GM12865 (cell line): ENCODE data around the gene SCARB2.

ENCODE experiments used
- DNase-seq: peaks from one replicate; pipeline ENCODE4 v3.0.0; 2010; ENCODE audit warnings: low read depth
- H3K4me3 ChIP-seq: 2 replicates; pipeline ENCODE4 v1.5.1; 2011; ENCODE audit warnings: mild to moderate bottlenecking, low read depth, low read length, control low read depth
- TF ChIP-seq, protein P1 (sequence below): IDR thresholded peaks from 2 replicates; pipeline ENCODE4 v1.5.1; 2011; ENCODE audit warnings: low read length, control low read depth, low read depth, inconsistent platforms; ENCODE audit not compliant: insufficient read depth; ENCODE audit errors: missing control alignments

The SCARB2 gene

DNA sequence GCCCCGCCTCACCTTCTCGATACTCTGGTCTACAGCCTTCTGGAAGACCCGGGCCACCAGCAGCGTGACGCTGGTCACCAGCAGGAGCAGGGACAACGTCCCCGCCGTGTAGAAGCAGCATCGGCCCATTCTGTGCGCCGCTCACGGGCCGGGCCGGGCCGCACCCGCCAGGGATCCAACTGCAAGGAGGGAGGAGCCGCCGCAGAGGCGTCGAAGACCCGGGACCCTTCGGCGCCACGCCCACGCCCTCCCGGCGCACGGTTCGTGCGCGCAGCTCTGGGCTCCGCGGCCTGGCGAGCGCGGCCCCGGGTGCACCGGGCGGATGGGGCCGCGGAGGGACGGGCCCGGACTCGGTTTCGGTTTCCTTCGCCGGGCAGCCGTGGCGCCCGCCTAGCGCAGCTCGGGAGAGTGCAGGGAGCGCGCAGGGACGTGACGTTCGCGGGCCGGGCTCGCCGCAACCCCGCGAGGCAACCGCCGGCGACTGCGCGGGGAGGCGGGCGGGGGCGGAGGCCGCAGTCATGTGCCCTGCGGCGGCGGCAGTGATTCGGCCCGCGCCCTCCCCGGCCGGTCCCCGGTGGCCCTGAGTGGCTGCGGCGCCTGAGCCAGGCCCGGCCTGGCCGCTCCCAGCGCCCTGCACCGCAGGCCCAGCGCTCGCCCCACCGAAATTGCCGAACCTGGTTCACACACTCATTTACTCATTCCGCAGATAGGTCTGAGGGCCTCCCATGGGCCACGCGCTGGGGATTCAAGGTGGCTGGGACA, at the start of gene SCARB2:
TSS of gene SCARB2 (minus strand) at position 410 of the 762 bp plus-strand sequence. CDS start at position 129, 281 bp downstream.
- H3K4me3 ChIP-seq = peak within 1 kb of the TSS; percentile 61
- TF ChIP-seq, protein P1, sequence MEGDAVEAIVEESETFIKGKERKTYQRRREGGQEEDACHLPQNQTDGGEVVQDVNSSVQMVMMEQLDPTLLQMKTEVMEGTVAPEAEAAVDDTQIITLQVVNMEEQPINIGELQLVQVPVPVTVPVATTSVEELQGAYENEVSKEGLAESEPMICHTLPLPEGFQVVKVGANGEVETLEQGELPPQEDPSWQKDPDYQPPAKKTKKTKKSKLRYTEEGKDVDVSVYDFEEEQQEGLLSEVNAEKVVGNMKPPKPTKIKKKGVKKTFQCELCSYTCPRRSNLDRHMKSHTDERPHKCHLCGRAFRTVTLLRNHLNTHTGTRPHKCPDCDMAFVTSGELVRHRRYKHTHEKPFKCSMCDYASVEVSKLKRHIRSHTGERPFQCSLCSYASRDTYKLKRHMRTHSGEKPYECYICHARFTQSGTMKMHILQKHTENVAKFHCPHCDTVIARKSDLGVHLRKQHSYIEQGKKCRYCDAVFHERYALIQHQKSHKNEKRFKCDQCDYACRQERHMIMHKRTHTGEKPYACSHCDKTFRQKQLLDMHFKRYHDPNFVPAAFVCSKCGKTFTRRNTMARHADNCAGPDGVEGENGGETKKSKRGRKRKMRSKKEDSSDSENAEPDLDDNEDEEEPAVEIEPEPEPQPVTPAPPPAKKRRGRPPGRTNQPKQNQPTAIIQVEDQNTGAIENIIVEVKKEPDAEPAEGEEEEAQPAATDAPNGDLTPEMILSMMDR = no peak
- DNase-seq = peak; percentile 85

GRCh38 chr4:76260571-76260970, 46.9 kb upstream of the SCARB2 start:
- DNase-seq = no peak
- no peak overlapping the region for H3K4me3 ChIP-seq
- TF ChIP-seq, protein P1 = no peak

- no peak for DNase-seq
Measured at GRCh38 chr4:76257824-76258223, 44.2 kb upstream of the SCARB2 start.

DNA sequence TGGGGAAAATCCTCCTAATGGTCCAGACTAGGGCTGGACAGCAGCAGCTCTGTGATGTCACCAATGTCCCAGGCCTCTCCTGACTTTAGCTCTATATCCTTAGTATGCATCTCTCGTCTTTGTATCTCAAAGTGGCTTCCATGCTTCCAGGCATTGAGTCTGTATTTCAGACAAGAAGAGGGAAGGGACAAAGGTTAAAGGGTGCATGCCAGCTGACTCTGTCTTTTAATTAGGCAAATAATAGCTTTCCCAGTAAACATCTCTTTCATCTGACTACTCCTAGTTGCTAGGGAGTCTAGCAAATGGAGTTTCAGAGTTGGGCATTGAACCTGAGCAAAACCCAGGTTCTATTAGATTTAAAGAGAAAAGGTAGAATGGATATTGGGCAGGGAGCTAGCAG, 43.3 kb upstream of the SCARB2 start:
- no peak for DNase-seq
- H3K4me3 ChIP-seq = no peak overlapping the region
- TF ChIP-seq, protein P1 = no peak

More at GRCh38 chr4:76257824-76258223, 44.2 kb upstream of the SCARB2 start:
- H3K4me3 ChIP-seq = no peak overlapping the region
- TF ChIP-seq, protein P1 = no peak

GRCh38 chr4:76256032-76256431, 42.4 kb upstream of the SCARB2 start:
- no peak for DNase-seq
- H3K4me3 ChIP-seq = no peak overlapping the region
- TF ChIP-seq, protein P1 = no peak

- TF ChIP-seq, protein P1 = no peak
- DNase-seq = no peak
Measured at GRCh38 chr4:76253511-76253910, 39.9 kb upstream of the SCARB2 start.

DNA sequence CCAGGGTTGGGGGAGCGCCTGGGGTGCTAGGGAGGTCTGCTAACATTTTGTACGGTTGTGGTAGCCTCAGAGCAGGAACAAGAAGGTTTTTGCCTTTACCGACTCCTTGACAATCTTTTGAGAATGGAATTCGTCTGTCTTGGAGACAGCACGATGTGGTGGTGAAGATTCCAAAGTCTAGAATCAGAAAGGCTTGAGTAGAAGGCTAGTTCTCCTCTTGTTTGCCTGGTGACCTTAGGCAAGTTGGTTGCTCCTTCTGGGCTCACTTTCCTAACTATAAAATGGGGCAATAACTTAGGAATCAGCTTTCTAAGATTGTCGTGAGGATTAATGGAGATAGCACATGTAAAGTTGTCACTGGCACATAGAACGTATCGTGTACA, 38.6 kb upstream of the SCARB2 start:
- no peak for DNase-seq
- TF ChIP-seq, protein P1 = no peak
- H3K4me3 ChIP-seq = no peak overlapping the region

More at GRCh38 chr4:76253511-76253910, 39.9 kb upstream of the SCARB2 start:
- H3K4me3 ChIP-seq = no peak overlapping the region
